Measurements from ENCODE around the gene OSTN.
"Not testable (repeated sequence)": the region's sequence is repeated elsewhere in the genome, so short reads cannot be mapped to it uniquely, and the experiment has no call there.

The OSTN gene, protein sequence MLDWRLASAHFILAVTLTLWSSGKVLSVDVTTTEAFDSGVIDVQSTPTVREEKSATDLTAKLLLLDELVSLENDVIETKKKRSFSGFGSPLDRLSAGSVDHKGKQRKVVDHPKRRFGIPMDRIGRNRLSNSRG

DNA sequence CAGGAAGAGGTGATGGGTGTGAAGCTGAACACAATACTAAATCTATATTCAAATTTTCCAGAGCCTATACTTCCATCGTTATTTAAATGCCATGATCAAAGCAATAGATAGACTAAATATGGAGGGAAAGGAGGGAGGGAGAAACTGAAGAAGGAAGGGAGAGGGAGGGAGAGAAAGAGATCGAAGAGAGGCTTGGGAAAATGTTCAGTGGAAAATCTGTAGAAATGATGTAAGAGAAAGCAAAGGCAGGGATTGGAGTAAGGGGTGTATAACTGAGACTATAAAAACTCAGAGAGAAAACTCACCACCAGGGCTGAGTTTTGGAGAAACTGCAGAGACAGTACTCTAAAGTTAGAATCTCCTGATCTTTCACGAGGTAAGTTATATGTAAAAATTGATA lies at the start of gene OSTN:
OSTN (plus strand) TSS at position 310 of the 400 bp plus-strand sequence. CDS start 13,292 bp downstream, outside the sequence.
- TF ChIP-seq JUND (IDR thresholded peaks at IDR 0.05; ENCODE audit: low read depth) = no peak
- in situ Hi-C loops (cut with HindIII; ENCODE audit: low pct_unique_long_range_greater_than_20kb, low sequenced_read_pairs) = no loop called here
- DNase-seq (ENCODE audit: low read depth in 1 of 2, low spot score in 1 of 2) = no peak

DNA sequence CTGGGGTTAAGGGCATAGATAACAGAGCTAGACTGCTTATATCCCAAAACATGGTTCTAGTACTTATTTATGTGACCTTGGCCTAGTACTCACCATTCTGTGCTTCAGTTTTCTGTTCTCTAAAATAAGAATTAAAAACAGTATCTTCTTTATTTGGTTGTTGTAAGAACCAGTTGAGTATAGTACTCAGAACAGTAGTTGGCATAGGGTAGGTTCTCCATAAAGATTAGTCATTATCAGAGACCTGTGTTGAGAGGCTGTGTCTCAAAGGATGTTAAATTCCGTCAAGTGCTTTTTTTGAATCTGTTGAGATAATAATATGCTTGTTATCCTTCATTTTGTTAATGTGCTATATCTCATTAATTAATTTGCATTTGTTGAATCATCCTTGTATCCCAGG lies 47.4 kb upstream of the OSTN start:
- in situ Hi-C loops (cut with HindIII; ENCODE audit: low pct_unique_long_range_greater_than_20kb, low sequenced_read_pairs) = no loop called here
- no peak for TF ChIP-seq JUND (IDR thresholded peaks at IDR 0.05; ENCODE audit: low read depth)
- no peak for DNase-seq (ENCODE audit: low read depth in 1 of 2, low spot score in 1 of 2)

DNA sequence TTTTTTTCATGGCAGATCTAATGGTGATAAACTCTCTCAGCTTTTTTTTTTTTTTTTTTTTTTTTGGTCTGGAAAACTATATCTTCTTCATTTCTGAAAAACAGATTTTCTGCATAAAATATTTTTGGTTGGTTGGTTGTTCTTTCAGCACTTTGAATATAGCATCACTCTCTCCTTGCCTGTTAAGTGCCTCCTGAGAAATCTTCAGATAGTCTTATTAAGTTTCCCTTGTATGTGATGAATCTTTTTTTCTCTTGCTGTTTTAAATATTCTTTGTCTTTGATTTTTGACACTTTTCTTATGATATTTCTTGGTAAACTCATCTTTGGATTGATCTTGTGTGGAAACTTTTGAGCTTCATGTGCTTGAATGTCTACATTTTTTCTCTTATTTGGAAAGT lies 44.2 kb upstream of the OSTN start:
- in situ Hi-C loops (cut with HindIII; ENCODE audit: low pct_unique_long_range_greater_than_20kb, low sequenced_read_pairs) = no loop called here
- TF ChIP-seq JUND (IDR thresholded peaks at IDR 0.05; ENCODE audit: low read depth) = no peak

DNA sequence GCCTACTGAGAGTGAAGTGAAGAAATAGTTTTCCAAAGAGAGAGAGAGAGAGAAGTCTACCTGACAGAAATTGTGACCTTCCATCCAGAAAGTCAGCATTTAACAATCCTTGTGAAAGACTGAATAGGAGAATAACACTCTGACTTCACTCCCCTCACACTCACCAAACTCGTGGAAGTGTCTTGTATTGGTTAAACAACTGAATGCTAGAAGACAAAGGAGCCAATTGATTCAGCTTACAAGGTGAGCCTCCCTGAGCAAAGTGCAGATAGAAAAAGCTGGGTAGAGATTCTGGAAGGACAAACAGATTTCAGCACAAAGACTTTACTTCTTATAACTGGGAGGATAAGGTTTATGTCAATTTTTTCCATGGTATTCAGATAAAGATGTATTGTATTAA lies 40.8 kb upstream of the OSTN start:
- no peak for TF ChIP-seq JUND (IDR thresholded peaks at IDR 0.05; ENCODE audit: low read depth)
- in situ Hi-C loops (cut with HindIII; ENCODE audit: low pct_unique_long_range_greater_than_20kb, low sequenced_read_pairs) = no loop called here
- DNase-seq (ENCODE audit: low read depth in 1 of 2, low spot score in 1 of 2) = no peak

More for the DNA sequence above, 44.2 kb upstream of the OSTN start:
- DNase-seq (ENCODE audit: low read depth in 1 of 2, low spot score in 1 of 2) = no peak

DNA sequence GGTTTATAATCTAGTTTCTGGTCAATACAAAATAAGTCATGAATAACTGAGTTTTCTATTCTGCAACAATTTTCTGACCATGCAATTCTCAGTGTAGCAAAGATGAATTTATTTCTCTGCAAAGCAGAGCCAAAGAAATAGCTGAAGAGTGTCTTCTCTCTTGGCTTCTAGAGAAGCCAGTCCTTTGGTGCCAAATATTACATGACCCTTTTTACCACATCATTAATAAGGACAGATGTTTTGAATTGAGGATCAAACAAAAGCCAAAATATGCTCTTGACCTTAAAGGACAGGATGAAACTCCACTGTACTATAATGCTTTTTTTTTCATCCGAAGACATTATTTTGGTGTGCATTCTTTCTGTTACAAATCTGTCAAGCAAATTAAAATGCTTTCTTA lies 40.2 kb upstream of the OSTN start:
- TF ChIP-seq JUND (IDR thresholded peaks at IDR 0.05; ENCODE audit: low read depth) = no peak
- in situ Hi-C loops (cut with HindIII; ENCODE audit: low pct_unique_long_range_greater_than_20kb, low sequenced_read_pairs) = no loop called here
- no peak for DNase-seq (ENCODE audit: low read depth in 1 of 2, low spot score in 1 of 2)

DNA sequence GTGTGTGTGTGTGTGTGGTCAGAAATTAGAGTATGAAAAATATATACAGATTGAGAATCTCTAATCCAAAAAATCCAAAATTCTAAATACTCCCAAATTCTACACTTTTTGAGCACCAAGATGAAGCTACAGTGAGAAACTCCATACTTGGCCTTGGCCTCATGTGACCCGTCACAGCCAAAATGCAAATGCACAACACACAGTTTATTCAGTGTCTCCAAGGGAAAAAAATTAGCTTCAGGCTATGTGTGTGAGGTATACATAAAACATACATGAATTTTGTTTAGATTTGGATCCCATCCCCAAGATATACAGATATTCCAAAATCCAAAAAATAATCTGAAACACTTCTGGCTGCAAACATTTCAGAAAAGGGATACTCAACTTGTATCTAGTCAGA lies 33.2 kb upstream of the OSTN start:
- no peak for TF ChIP-seq JUND (IDR thresholded peaks at IDR 0.05; ENCODE audit: low read depth)
- in situ Hi-C loops (cut with HindIII; ENCODE audit: low pct_unique_long_range_greater_than_20kb, low sequenced_read_pairs) = no loop called here
- no peak for DNase-seq (ENCODE audit: low read depth in 1 of 2, low spot score in 1 of 2)

DNA sequence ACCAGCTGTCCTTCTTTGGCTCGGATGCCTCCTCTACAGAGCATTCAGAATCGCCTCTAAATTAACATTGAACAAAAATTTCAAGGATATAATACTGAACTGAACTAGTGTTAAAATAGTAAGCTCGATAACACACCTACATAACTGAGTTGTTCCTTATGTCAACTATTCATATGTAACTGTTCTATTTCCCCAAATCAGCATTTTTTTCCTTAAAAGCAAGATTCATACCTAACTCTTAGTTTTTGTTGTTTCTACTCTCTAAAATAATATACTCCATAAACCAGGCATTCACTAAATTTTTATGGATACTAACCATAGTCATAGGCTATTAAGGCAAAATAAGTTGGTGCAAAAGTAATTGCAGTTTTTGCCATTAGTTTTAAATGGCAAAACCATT lies 32.7 kb upstream of the OSTN start:
- no peak for DNase-seq (ENCODE audit: low read depth in 1 of 2, low spot score in 1 of 2)
- TF ChIP-seq JUND (IDR thresholded peaks at IDR 0.05; ENCODE audit: low read depth) = no peak
- in situ Hi-C loops (cut with HindIII; ENCODE audit: low pct_unique_long_range_greater_than_20kb, low sequenced_read_pairs) = no loop called here

DNA sequence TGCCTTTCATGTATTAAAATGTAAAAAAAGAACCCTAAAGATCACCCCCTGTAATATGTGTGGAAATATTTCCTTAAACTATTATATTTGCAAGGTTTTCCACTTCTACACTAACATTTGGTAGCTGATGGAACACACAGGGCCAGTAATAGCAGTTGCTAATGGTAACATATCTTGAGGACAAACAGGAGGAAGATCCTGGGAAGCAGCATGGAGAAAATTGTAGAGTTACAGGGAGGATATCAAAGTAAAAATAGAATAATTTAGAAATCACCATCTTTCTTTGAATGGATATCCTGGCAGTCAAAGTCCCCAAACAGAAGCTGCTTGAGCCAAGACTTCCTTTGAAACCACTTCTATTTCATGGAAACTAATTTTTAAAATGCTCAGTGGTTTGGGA lies 29.5 kb upstream of the OSTN start:
- no peak for DNase-seq (ENCODE audit: low read depth in 1 of 2, low spot score in 1 of 2)
- in situ Hi-C loops (cut with HindIII; ENCODE audit: low pct_unique_long_range_greater_than_20kb, low sequenced_read_pairs) = no loop called here
- no peak for TF ChIP-seq JUND (IDR thresholded peaks at IDR 0.05; ENCODE audit: low read depth)

DNA sequence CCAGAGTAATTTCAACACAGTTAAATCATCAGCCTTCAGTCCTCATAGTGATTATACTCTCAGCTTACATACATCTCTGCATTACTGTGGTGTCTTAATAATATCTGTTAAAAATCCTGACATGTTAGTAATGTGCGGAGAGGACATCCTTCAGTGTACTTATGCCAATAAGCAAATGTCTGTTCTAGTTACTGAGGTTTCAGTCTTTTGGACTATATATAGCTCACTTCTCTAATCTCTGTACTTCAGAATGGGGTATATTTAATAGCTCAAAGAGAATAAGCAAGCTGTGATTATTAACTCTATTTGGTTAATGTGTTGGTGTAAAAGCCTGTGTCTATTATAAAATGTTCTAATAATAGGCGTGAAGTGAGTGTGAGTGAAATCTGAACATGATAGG lies 28.9 kb upstream of the OSTN start:
- in situ Hi-C loops (cut with HindIII; ENCODE audit: low pct_unique_long_range_greater_than_20kb, low sequenced_read_pairs) = no loop called here
- no peak for TF ChIP-seq JUND (IDR thresholded peaks at IDR 0.05; ENCODE audit: low read depth)

DNA sequence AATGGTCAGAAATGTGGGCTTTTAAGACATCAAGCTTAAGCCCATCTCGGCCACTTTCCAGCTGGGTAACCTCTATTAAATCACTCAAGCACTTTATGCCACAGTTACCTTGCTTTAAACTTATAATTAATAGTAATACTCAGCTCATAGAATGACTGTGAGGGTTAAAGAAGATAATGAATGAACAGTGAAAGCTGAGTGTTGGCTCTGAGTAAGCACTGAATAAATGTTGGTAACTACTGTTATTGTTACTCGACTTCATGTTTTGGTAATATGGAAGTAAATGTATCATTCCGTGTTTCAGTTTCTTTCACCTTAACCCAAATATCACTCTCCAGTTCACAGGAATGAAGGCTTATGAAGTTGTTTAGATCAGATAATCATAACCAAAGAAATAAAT lies 23.9 kb upstream of the OSTN start:
- in situ Hi-C loops (cut with HindIII; ENCODE audit: low pct_unique_long_range_greater_than_20kb, low sequenced_read_pairs) = no loop called here
- no peak for TF ChIP-seq JUND (IDR thresholded peaks at IDR 0.05; ENCODE audit: low read depth)
- DNase-seq (ENCODE audit: low read depth in 1 of 2, low spot score in 1 of 2) = no peak

More for the DNA sequence above, 28.9 kb upstream of the OSTN start:
- no peak for DNase-seq (ENCODE audit: low read depth in 1 of 2, low spot score in 1 of 2)

DNA sequence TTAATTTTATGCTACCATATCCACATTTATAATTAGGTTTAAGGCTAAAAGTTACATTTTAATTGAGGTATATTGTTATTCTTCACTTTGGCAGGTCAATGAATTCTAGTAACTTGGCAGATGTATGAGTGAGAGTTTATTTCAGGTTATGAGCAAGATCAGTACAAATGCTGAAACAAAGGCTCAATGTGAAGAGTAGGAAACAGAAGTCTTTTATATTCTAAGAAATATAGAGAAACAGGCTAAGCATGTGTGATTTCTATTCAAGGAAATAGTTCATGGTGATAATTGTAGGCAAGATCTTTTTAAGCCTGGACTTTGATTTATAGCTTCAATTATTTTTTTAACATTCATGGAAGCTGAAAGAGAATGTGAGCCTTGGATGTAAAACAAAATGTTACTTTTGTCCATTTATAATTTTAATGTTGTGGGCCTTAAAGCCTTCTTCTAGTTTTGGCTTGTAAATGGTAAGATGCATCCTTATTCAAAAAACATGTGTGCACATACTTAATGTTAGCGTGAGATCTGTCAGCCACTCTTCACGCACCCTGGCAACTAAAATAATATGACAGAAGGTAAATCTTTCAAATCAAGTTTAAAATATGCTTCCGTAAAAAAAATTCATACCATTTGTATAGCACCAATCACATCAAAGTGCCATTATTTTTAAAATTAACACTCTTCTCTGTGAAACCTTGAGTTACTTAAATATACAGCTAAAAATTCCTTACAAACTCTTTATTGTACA lies 22.8 kb upstream of the OSTN start:
- in situ Hi-C loops (cut with HindIII; ENCODE audit: low pct_unique_long_range_greater_than_20kb, low sequenced_read_pairs) = no loop called here

DNA sequence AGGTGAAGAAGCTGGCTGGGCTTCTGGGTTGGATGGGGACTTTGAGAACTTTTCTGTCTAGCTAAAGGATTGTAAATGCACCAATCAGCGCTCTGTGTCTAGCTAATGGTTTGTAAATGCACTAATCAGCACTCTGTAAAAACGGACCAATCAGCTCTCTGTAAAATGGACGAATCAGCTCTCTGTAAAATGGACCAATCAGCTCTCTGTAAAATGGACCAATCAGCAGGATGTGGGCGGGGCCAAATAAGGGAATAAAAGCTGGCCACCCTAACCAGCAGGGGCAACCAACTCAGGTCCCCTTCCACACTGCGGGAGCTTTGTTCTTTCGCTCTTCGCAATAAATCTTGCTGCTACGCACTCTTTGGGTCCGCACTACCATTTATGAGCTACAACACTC lies 13.7 kb upstream of the OSTN start:
- DNase-seq (ENCODE audit: low read depth in 1 of 2, low spot score in 1 of 2); in situ Hi-C loops (cut with HindIII; ENCODE audit: low pct_unique_long_range_greater_than_20kb, low sequenced_read_pairs): not testable (repeated sequence)

More for the DNA sequence above, 22.8 kb upstream of the OSTN start:
- DNase-seq (ENCODE audit: low read depth in 1 of 2, low spot score in 1 of 2) = no peak
- TF ChIP-seq JUND (IDR thresholded peaks at IDR 0.05; ENCODE audit: low read depth) = no peak

DNA sequence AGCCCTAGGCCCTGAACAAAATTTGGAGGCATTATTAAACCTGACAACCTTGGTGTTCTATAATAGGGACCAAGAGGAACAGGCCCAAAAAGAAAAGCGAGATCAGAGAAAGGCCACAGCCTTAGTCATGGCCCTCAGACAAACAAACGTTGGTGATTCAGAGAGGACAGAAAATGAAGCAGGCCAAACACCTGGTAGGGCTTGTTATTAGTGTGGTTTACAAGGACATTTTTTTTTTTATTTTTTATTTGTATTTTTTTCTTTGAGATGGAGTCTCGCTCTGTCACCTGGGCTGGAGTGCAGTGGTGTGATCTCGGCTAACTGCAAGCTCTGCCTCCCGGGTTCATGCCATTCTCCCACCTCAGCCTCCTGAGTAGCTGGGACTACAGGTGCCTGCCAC lies 10.8 kb upstream of the OSTN start:
- DNase-seq (ENCODE audit: low read depth in 1 of 2, low spot score in 1 of 2); in situ Hi-C loops (cut with HindIII; ENCODE audit: low pct_unique_long_range_greater_than_20kb, low sequenced_read_pairs): not testable (repeated sequence)

DNA sequence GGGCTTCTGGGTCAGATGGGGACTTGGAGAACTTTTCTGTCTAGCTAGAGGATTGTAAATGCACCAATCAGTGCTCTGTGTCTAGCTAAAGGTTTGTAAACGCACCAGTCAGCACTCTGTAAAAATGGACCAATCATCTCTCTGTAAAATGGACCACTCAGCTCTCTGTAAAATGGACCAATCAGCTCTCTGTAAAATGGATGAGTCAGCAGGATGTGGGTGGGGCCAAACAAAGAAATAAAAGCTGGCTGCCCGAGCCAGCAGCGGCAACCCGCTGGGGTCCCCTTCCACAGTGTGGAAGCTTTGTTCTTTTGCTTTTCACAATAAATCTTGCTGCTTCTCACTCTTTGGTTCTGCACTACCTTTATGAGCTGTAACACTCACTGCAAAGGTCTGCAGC lies 6.8 kb upstream of the OSTN start:
- in situ Hi-C loops (cut with HindIII; ENCODE audit: low pct_unique_long_range_greater_than_20kb, low sequenced_read_pairs); DNase-seq (ENCODE audit: low read depth in 1 of 2, low spot score in 1 of 2): not testable (repeated sequence)
